ENCODE data around the gene TRIP4. TPM values are rescaled to one million over a fixed set of nuclear protein-coding genes. Genes with fewer than 3 reads are reported as not detected.

The TRIP4 gene
- total and polyA plus RNA-seq, 12 donors: 12.8 to 20.0 (median 17.3) TPM

- Histone ChIP-seq H3K4me1 (peaks cover 0 to 17% (median 0%) of the 10 kb centered on the region in 9 donors), H3K27me3 (no peaks in the 10 kb centered on the region), H3K9me3 (no peaks in the 10 kb centered on the region), H3K36me3 (peaks cover 0 to 11% (median 0%) of the 10 kb centered on the region in 9 donors), H3K27ac (no peak overlapping the region), H3K4me3 (no peak overlapping the region)
- ATAC-seq: no peak
- WGBS, 2 donors: 41 to 43% methylated on average over 1 of the region's 1 CpG
- DNase-seq: no peak
- intact Hi-C loops (cut with DNase I): loop anchor here in 1 of 10 donors (1.0 kb wide), 1 partner anchor 7 kb away; no protein-coding TSS in a partner anchor
- TF ChIP-seq, protein P1, sequence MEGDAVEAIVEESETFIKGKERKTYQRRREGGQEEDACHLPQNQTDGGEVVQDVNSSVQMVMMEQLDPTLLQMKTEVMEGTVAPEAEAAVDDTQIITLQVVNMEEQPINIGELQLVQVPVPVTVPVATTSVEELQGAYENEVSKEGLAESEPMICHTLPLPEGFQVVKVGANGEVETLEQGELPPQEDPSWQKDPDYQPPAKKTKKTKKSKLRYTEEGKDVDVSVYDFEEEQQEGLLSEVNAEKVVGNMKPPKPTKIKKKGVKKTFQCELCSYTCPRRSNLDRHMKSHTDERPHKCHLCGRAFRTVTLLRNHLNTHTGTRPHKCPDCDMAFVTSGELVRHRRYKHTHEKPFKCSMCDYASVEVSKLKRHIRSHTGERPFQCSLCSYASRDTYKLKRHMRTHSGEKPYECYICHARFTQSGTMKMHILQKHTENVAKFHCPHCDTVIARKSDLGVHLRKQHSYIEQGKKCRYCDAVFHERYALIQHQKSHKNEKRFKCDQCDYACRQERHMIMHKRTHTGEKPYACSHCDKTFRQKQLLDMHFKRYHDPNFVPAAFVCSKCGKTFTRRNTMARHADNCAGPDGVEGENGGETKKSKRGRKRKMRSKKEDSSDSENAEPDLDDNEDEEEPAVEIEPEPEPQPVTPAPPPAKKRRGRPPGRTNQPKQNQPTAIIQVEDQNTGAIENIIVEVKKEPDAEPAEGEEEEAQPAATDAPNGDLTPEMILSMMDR (IDR thresholded peaks at IDR 0.05): no peak
Measured at GRCh38 chr15:64478863-64479262, 91.2 kb downstream of the TRIP4 start.

- 82 to 83% methylated on average over 4 of the region's 4 CpGs for WGBS, 2 donors
- DNase-seq (no peak), ATAC-seq (no peak)
- H3K4me3 ChIP-seq: no peak overlapping the region
- intact Hi-C loops (cut with DNase I): no loop called here
- H3K27me3 ChIP-seq: no peaks in the 10 kb centered on the region
- no peaks in the 10 kb centered on the region for H3K9me3 ChIP-seq
- TF ChIP-seq, protein P1 (IDR thresholded peaks at IDR 0.05): no peak
- H3K4me1 ChIP-seq: peaks cover 0 to 17% (median 0%) of the 10 kb centered on the region in 9 donors
- H3K36me3 ChIP-seq: peaks cover 0 to 13% (median 0%) of the 10 kb centered on the region in 9 donors
- no peak overlapping the region for H3K27ac ChIP-seq
Measured at GRCh38 chr15:64480891-64481290, 93.3 kb downstream of the TRIP4 start.

GRCh38 chr15:64483749-64484148 is 96.1 kb downstream of the TRIP4 start:
- H3K9me3 ChIP-seq: no peaks in the 10 kb centered on the region
- TF ChIP-seq, protein P1 (IDR thresholded peaks at IDR 0.05): no peak
- H3K36me3 ChIP-seq: peaks cover 0 to 22% (median 0%) of the 10 kb centered on the region in 9 donors
- ATAC-seq (no peak), DNase-seq (no peak)
- peaks cover 0 to 12% (median 0%) of the 10 kb centered on the region in 9 donors for H3K4me1 ChIP-seq
- no peaks in the 10 kb centered on the region for H3K27me3 ChIP-seq
- no peak overlapping the region for H3K27ac ChIP-seq
- intact Hi-C loops (cut with DNase I): no loop called here
- H3K4me3 ChIP-seq: no peak overlapping the region

DNA sequence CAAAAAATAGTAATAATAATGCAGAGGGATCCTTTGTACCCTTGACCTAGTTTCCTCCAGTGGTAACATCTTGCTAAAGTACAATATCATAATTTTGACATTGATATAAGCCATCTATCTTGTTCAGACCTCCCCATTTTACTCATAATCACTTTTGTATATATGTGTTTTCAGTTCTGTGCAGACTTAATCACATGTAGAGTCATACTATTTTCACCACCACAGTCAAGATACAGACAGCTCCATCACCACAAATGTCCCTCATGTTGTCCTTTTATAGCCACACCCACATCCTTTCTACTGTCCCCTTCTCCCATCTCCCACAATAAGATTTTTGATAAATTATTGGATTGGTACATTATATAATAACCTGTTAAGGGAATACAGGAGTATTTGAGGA is 98.2 kb downstream of the TRIP4 start:
- no peak for DNase-seq

More for the DNA sequence above, 98.2 kb downstream of the TRIP4 start:
- Histone ChIP-seq H3K27me3 (no peaks in the 10 kb centered on the region), H3K4me3 (no peak overlapping the region), H3K27ac (no peak overlapping the region), H3K9me3 (no peaks in the 10 kb centered on the region), H3K4me1 (peaks cover 0 to 5% (median 0%) of the 10 kb centered on the region in 9 donors), H3K36me3 (peaks cover 0 to 43% (median 0%) of the 10 kb centered on the region in 9 donors)
- no peak for ATAC-seq
- intact Hi-C loops (cut with DNase I): loop anchor here in 1 of 10 donors (1.0 kb wide), 1 partner anchor 7 kb away; no protein-coding TSS in a partner anchor
- TF ChIP-seq, protein P1 (IDR thresholded peaks at IDR 0.05): no peak

All from heart right ventricle (tissue), 16 donors.